Measurements from ENCODE around the gene DDO. TPM values are rescaled to one million over a fixed set of nuclear protein-coding genes. Genes with fewer than 3 reads are reported as not detected.

Gene DDO
- total and polyA plus RNA-seq, 2 of the 8 experiments (the other 6 are each of a cell fraction or from before 2014, with no cell fraction given): not detected

GRCh38 chr6:110353457-110354001, 61.8 kb downstream of the DDO start:
- H2AK5ac ChIP-seq (ENCODE audit: low read depth, low read length): no peak overlapping the region
- H2AFZ ChIP-seq (ENCODE audit: low read length): no peak overlapping the region
- H3K4me3 ChIP-seq (ENCODE audit: extremely low read depth in 1 of 4, insufficient read depth in 2 of 4, low read depth in 3 of 4, low read length in 4 of 4): no peak overlapping the region
- H3K14ac ChIP-seq (ENCODE audit: insufficient read length): no peak overlapping the region
- H3K23me2 ChIP-seq (ENCODE audit: low read depth, low read length): peaks cover 4% of the 10 kb centered on the region; the same call in 1 of the 2 replicates
- peaks cover 6 to 19% (median 16%) of the 10 kb centered on the region in 4 experiments for H3K27me3 ChIP-seq (replicated peaks in 1 of 4; ENCODE audit: control insufficient read depth in 3 of 4, extremely low read depth in 1 of 4, insufficient read depth in 3 of 4, low read length in 3 of 4)
- no peak overlapping the region for H3K9ac ChIP-seq (replicated peaks in 1 of 4; ENCODE audit: extremely low read depth in 1 of 4, low read depth in 3 of 4, low read length in 3 of 4)
- FAIRE-seq: no peak
- H3K27ac ChIP-seq (ENCODE audit: low read depth, low read length): no peak overlapping the region
- no peaks in the 10 kb centered on the region for H3K79me2 ChIP-seq (ENCODE audit: control insufficient read depth in 1 of 2, insufficient read depth in 2 of 2, low read length in 2 of 2)
- H4K5ac ChIP-seq (ENCODE audit: insufficient read length, low read depth, low read length): no peak overlapping the region
- H2BK5ac ChIP-seq (ENCODE audit: low read depth, low read length): no peak overlapping the region
- H3K9me3 ChIP-seq (ENCODE audit: insufficient read depth in 2 of 2, low read depth in 1 of 2, low read length in 1 of 2): no peaks in the 10 kb centered on the region
- no peaks in the 10 kb centered on the region for H3K36me3 ChIP-seq (ENCODE audit: control insufficient read depth in 2 of 4, insufficient read depth in 4 of 4, low read length in 3 of 4)
- H3K79me1 ChIP-seq (ENCODE audit: low read depth, low read length): no peaks in the 10 kb centered on the region
- WGBS, 2 experiments (ENCODE audit: extremely low coverage in 1 of 2, insufficient coverage in 1 of 2, insufficient read length in 1 of 2, insufficient replicate concordance in 2 of 2, low coverage in 1 of 2, low lambda C conversion rate in 2 of 2, missing lambda C conversion rate in 1 of 2): 79% methylated on average over 4 of the region's 4 CpGs; no CpG with 5 or more reads in 1 of the 2 experiments
- ChIA-PET POLR2A (ENCODE audit: partially characterized antibody) (interaction anchor here (0.6 to 1.0 kb wide), 2 partner anchors 28 to 351 kb away, joined by 3 read pairs; no protein-coding TSS in a partner anchor), CTCF (ENCODE audit: partially characterized antibody) (interaction anchor here (0.5 to 3.4 kb wide), 5 partner anchors 8 to 73 kb away, joined by 3 to 18 read pairs (median 5); no protein-coding TSS in a partner anchor)
- no peak overlapping the region for H3K23ac ChIP-seq (ENCODE audit: insufficient read length)
- H3K4me2 ChIP-seq (ENCODE audit: insufficient read depth in 1 of 2, low read depth in 2 of 2, low read length in 2 of 2): no peak overlapping the region
- no peak overlapping the region for H2BK20ac ChIP-seq (ENCODE audit: low read length)
- peaks cover 13 to 26% (median 21%) of the 10 kb centered on the region in 4 experiments for H3K4me1 ChIP-seq (replicated peaks in 1 of 4; ENCODE audit: control insufficient read depth in 3 of 4, insufficient read depth in 4 of 4, low read length in 3 of 4)
- no peak overlapping the region for H3K18ac ChIP-seq (ENCODE audit: extremely low read depth, low read length)
- no peak overlapping the region for H4K8ac ChIP-seq (ENCODE audit: extremely low read depth, insufficient read depth, low read length)
- no peak overlapping the region for H3K4ac ChIP-seq (replicated peaks; ENCODE audit: insufficient read length, low read depth, low read length)
- no peak for DNase-seq (ENCODE audit: low read depth in 1 of 2, low spot score in 2 of 2)
- H3K56ac ChIP-seq (replicated peaks; ENCODE audit: insufficient read length, low read depth, low read length): no peak overlapping the region
- H4K91ac ChIP-seq (replicated peaks; ENCODE audit: insufficient read length, low read length): no peak overlapping the region
- H4K20me1 ChIP-seq (replicated peaks in 1 of 2; ENCODE audit: control insufficient read depth in 1 of 2, insufficient read depth in 2 of 2, low read length in 2 of 2): no peaks in the 10 kb centered on the region
- H2BK15ac ChIP-seq (ENCODE audit: low read length): no peak overlapping the region
- no peak overlapping the region for H2BK12ac ChIP-seq (ENCODE audit: low read depth, low read length)
- H2BK120ac ChIP-seq (replicated peaks; ENCODE audit: low read depth, low read length): no peak overlapping the region
- TF ChIP-seq MAX (IDR thresholded peaks at IDR 0.05) (no peak), SP2 (IDR thresholded peaks at IDR 0.05; ENCODE audit: low read length) (no peak), BCL11A (IDR thresholded peaks at IDR 0.05; ENCODE audit: low read depth in 2 of 2, low read length in 2 of 2) (no peak), GABPA (IDR thresholded peaks at IDR 0.05; ENCODE audit: borderline replicate concordance, insufficient read depth, low read length) (no peak), RBBP5 (IDR thresholded peaks at IDR 0.05; ENCODE audit: borderline replicate concordance, low read depth, low read length) (no peak), HDAC2 (IDR thresholded peaks at IDR 0.05; ENCODE audit: borderline replicate concordance in 1 of 2, low read depth in 2 of 2, low read length in 2 of 2) (no peak), KDM4A (IDR thresholded peaks at IDR 0.05; ENCODE audit: low read depth, low read length, severe bottlenecking) (no peak), RFX5 (IDR thresholded peaks at IDR 0.05; ENCODE audit: borderline replicate concordance, low read depth, low read length) (no peak), POLR2AphosphoS5 (IDR thresholded peaks at IDR 0.05; ENCODE audit: low read depth, low read length) (no peak), EZH2 (IDR thresholded peaks at IDR 0.05; ENCODE audit: low read depth, low read length, severe bottlenecking) (no peak), SAP30 (IDR thresholded peaks at IDR 0.05; ENCODE audit: insufficient read depth, insufficient replicate concordance, low read length) (no peak)
- TF ChIP-seq, protein P1, sequence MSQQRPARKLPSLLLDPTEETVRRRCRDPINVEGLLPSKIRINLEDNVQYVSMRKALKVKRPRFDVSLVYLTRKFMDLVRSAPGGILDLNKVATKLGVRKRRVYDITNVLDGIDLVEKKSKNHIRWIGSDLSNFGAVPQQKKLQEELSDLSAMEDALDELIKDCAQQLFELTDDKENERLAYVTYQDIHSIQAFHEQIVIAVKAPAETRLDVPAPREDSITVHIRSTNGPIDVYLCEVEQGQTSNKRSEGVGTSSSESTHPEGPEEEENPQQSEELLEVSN (IDR thresholded peaks at IDR 0.05): no peak
